ENCODE measurements around the gene CFDP1.

The CFDP1 gene

GRCh38 chr16:75377729-75378386 is 55.4 kb downstream of the CFDP1 start:
- peak overlapping the region; percentile 21 for H3K27ac ChIP-seq (ENCODE audit: low read depth, low read length)
- peaks cover 0 to 7% (median 0%) of the 10 kb centered on the region in 5 donors for H3K36me3 ChIP-seq (ENCODE audit: control insufficient read depth in 5 of 5, insufficient read depth in 5 of 5, low read length in 5 of 5)
- no peak overlapping the region for H3K4me3 ChIP-seq (ENCODE audit: low read depth in 1 of 5, low read length in 5 of 5)
- H3K9ac ChIP-seq (ENCODE audit: low read length in 5 of 5): peak overlapping the region in 2 of 5 donors; percentile 6 to 41
- H3K4me1 ChIP-seq (ENCODE audit: control insufficient read depth in 5 of 5, insufficient read depth in 5 of 5, low read length in 5 of 5): peaks cover 3 to 23% (median 12%) of the 10 kb centered on the region in 5 donors
- H3K27me3 ChIP-seq (ENCODE audit: control insufficient read depth in 5 of 5, insufficient read depth in 4 of 5, low read length in 5 of 5): no peaks in the 10 kb centered on the region
- H3K9me3 ChIP-seq (ENCODE audit: control insufficient read depth in 5 of 5, low read length in 5 of 5): no peaks in the 10 kb centered on the region

DNA sequence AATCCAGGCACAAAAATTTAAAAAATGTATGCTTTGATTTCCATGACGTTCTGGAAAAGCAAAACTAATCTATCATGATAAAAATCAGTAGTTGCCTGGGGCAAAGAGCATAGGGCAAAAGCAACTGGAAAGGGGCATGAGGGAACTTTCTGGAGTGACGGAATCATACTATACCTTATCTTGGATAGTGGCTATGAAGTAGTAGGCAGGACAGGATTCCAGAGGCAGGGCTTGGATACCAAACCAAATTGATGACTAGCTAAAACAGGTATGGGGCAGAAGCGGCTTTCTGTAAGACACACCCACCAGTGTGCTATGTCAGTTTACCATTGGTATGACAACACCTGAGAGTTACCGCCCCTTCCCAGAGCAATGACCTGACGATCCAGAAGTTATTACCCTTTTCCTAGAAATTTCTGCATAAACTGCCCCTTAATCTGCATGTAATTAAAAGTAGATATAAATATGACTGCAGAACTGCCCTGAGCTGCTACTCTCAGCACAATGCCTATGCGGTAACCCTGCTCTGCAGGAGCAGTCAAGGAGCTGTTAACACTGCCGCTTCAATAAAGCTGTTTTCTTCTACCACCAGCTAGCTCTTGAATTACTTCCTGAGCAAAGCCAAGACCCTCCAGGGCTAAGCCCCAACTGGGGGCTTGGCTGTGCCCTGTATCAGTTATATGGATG is 56.7 kb downstream of the CFDP1 start:
- no peak overlapping the region for H3K27ac ChIP-seq (ENCODE audit: low read depth, low read length)
- no peaks in the 10 kb centered on the region for H3K9me3 ChIP-seq (ENCODE audit: control insufficient read depth in 5 of 5, low read length in 5 of 5)
- no peaks in the 10 kb centered on the region for H3K27me3 ChIP-seq (ENCODE audit: control insufficient read depth in 5 of 5, insufficient read depth in 4 of 5, low read length in 5 of 5)
- peaks cover 0 to 7% (median 0%) of the 10 kb centered on the region in 5 donors for H3K36me3 ChIP-seq (ENCODE audit: control insufficient read depth in 5 of 5, insufficient read depth in 5 of 5, low read length in 5 of 5)
- peaks cover 3 to 23% (median 15%) of the 10 kb centered on the region in 5 donors for H3K4me1 ChIP-seq (ENCODE audit: control insufficient read depth in 5 of 5, insufficient read depth in 5 of 5, low read length in 5 of 5)
- no peak overlapping the region for H3K4me3 ChIP-seq (ENCODE audit: low read depth in 1 of 5, low read length in 5 of 5)
- peak overlapping the region in 1 of 5 donors; percentile 41 for H3K9ac ChIP-seq (ENCODE audit: low read length in 5 of 5)

DNA sequence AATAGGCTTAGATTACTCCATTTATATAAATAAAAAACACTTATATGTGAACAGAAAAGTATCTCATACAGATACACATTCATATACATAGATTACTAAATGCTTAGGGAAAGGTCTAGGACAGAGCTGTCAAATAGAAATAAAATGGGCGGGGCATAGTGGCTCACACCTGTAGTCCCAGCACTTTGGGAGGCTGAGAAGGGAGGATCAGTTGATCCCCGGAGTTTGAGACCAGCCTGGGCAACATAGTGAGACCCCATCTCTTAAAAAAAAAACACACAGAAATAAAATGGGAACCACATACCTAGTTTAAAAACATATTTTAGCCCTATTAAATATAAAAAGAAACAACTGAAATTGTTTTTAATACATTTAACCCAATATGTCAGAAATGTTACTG is 58.9 kb downstream of the CFDP1 start:
- H3K9me3 ChIP-seq (ENCODE audit: control insufficient read depth in 5 of 5, low read length in 5 of 5): no peaks in the 10 kb centered on the region
- no peaks in the 10 kb centered on the region for H3K27me3 ChIP-seq (ENCODE audit: control insufficient read depth in 5 of 5, insufficient read depth in 4 of 5, low read length in 5 of 5)
- H3K36me3 ChIP-seq (ENCODE audit: control insufficient read depth in 5 of 5, insufficient read depth in 5 of 5, low read length in 5 of 5): peaks cover 0 to 7% (median 0%) of the 10 kb centered on the region in 5 donors
- H3K4me1 ChIP-seq (ENCODE audit: control insufficient read depth in 5 of 5, insufficient read depth in 5 of 5, low read length in 5 of 5): peaks cover 3 to 20% (median 15%) of the 10 kb centered on the region in 5 donors
- H3K9ac ChIP-seq (ENCODE audit: low read length in 5 of 5): no peak overlapping the region
- H3K4me3 ChIP-seq (ENCODE audit: low read depth in 1 of 5, low read length in 5 of 5): no peak overlapping the region
- H3K27ac ChIP-seq (ENCODE audit: low read depth, low read length): no peak overlapping the region

GRCh38 chr16:75372236-75372856 is 61.0 kb downstream of the CFDP1 start:
- Histone ChIP-seq H3K4me1 (ENCODE audit: control insufficient read depth in 5 of 5, insufficient read depth in 5 of 5, low read length in 5 of 5) (peaks cover 0 to 9% (median under 1%) of the 10 kb centered on the region in 5 donors), H3K27ac (ENCODE audit: low read depth, low read length) (no peak overlapping the region), H3K36me3 (ENCODE audit: control insufficient read depth in 5 of 5, insufficient read depth in 5 of 5, low read length in 5 of 5) (peaks cover 0 to 3% (median 0%) of the 10 kb centered on the region in 5 donors), H3K27me3 (ENCODE audit: control insufficient read depth in 5 of 5, insufficient read depth in 4 of 5, low read length in 5 of 5) (no peaks in the 10 kb centered on the region), H3K9me3 (ENCODE audit: control insufficient read depth in 5 of 5, low read length in 5 of 5) (no peaks in the 10 kb centered on the region), H3K9ac (ENCODE audit: low read length in 5 of 5) (no peak overlapping the region), H3K4me3 (ENCODE audit: low read depth in 1 of 5, low read length in 5 of 5) (no peak overlapping the region)

DNA sequence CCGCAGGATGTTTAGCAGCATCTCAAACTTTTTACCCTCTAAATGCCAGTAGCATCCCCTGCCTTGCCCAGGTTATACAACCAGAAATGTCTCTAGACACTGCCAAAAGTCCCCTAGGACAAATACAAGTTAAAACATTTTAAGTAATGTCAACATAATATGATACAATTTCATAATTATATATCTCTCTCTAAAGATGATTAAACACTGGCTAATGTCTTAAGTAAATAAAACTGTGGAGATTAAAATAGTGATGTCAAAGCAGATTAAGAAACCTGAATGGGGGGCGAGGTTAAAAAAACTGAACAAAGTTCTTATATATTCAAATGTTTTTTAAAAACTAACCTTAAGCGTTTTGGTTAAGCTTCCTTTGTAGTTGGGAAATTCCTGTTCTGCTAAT is 62.1 kb downstream of the CFDP1 start:
- Histone ChIP-seq H3K4me1 (ENCODE audit: control insufficient read depth in 5 of 5, insufficient read depth in 5 of 5, low read length in 5 of 5) (peaks cover 0 to 9% (median 0%) of the 10 kb centered on the region in 5 donors), H3K4me3 (ENCODE audit: low read depth in 1 of 5, low read length in 5 of 5) (no peak overlapping the region), H3K9me3 (ENCODE audit: control insufficient read depth in 5 of 5, low read length in 5 of 5) (no peaks in the 10 kb centered on the region), H3K9ac (ENCODE audit: low read length in 5 of 5) (no peak overlapping the region), H3K36me3 (ENCODE audit: control insufficient read depth in 5 of 5, insufficient read depth in 5 of 5, low read length in 5 of 5) (no peaks in the 10 kb centered on the region), H3K27ac (ENCODE audit: low read depth, low read length) (no peak overlapping the region), H3K27me3 (ENCODE audit: control insufficient read depth in 5 of 5, insufficient read depth in 4 of 5, low read length in 5 of 5) (no peaks in the 10 kb centered on the region)

DNA sequence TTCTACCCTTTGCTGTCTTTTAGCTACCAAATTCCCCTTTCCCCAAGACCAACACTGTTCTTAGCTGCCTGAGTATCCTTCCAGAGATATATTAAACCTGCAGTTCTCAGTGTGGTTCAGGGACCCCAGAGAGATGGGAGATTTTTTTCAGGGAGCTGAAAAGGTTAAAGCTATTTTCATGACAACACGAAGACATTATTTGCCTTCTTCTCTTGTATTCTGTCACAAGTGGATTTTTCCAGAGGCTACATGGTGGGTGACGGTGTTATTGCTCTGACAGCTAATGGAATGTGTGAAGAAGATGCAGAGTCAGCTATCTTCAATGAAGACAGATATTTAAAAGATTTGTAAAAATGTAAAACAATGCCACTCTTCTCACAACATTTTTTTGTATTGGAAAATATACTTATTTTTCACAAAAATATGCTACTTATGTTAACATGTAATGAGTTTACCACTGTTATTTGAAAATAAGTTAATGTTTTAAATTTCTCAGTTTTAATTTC is 69.0 kb downstream of the CFDP1 start:
- H3K9ac ChIP-seq (ENCODE audit: low read length in 5 of 5): no peak overlapping the region
- no peak overlapping the region for H3K4me3 ChIP-seq (ENCODE audit: low read depth in 1 of 5, low read length in 5 of 5)
- no peaks in the 10 kb centered on the region for H3K27me3 ChIP-seq (ENCODE audit: control insufficient read depth in 5 of 5, insufficient read depth in 4 of 5, low read length in 5 of 5)
- H3K4me1 ChIP-seq (ENCODE audit: control insufficient read depth in 5 of 5, insufficient read depth in 5 of 5, low read length in 5 of 5): peaks cover 0 to 5% (median 0%) of the 10 kb centered on the region in 5 donors
- no peaks in the 10 kb centered on the region for H3K9me3 ChIP-seq (ENCODE audit: control insufficient read depth in 5 of 5, low read length in 5 of 5)
- H3K36me3 ChIP-seq (ENCODE audit: control insufficient read depth in 5 of 5, insufficient read depth in 5 of 5, low read length in 5 of 5): peaks cover 0 to 5% (median 3%) of the 10 kb centered on the region in 5 donors
- H3K27ac ChIP-seq (ENCODE audit: low read depth, low read length): no peak overlapping the region

GRCh38 chr16:75362846-75363245 is 70.5 kb downstream of the CFDP1 start:
- peaks cover 0 to 8% (median 0%) of the 10 kb centered on the region in 5 donors for H3K4me1 ChIP-seq (ENCODE audit: control insufficient read depth in 5 of 5, insufficient read depth in 5 of 5, low read length in 5 of 5)
- no peaks in the 10 kb centered on the region for H3K9me3 ChIP-seq (ENCODE audit: control insufficient read depth in 5 of 5, low read length in 5 of 5)
- H3K27ac ChIP-seq (ENCODE audit: low read depth, low read length): no peak overlapping the region
- H3K36me3 ChIP-seq (ENCODE audit: control insufficient read depth in 5 of 5, insufficient read depth in 5 of 5, low read length in 5 of 5): peaks cover 0 to 5% (median 3%) of the 10 kb centered on the region in 5 donors
- H3K9ac ChIP-seq (ENCODE audit: low read length in 5 of 5): no peak overlapping the region
- H3K4me3 ChIP-seq (ENCODE audit: low read depth in 1 of 5, low read length in 5 of 5): no peak overlapping the region
- no peaks in the 10 kb centered on the region for H3K27me3 ChIP-seq (ENCODE audit: control insufficient read depth in 5 of 5, insufficient read depth in 4 of 5, low read length in 5 of 5)

DNA sequence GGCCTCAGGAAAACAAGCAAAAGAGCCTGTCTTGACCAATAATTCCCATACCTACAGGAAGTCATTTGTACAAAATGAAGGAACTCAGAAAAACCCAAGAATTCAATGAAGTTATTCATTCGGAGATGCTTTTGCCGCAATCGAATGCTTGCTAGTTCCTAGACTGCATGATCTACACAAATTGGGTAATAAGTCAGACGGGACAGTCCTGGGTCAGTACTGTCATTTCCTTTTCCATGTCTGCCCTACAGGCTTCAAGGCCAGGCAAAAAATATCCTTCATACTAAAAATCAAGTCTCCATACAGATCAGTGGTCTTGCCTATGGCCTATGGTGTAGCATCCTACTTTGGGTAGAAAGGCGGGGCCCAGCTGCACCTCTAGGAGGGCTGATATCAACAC is 71.4 kb downstream of the CFDP1 start:
- peaks cover 0 to 5% (median 3%) of the 10 kb centered on the region in 5 donors for H3K36me3 ChIP-seq (ENCODE audit: control insufficient read depth in 5 of 5, insufficient read depth in 5 of 5, low read length in 5 of 5)
- no peak overlapping the region for H3K27ac ChIP-seq (ENCODE audit: low read depth, low read length)
- peaks cover 0 to 8% (median 0%) of the 10 kb centered on the region in 5 donors for H3K4me1 ChIP-seq (ENCODE audit: control insufficient read depth in 5 of 5, insufficient read depth in 5 of 5, low read length in 5 of 5)
- no peaks in the 10 kb centered on the region for H3K27me3 ChIP-seq (ENCODE audit: control insufficient read depth in 5 of 5, insufficient read depth in 4 of 5, low read length in 5 of 5)
- no peak overlapping the region for H3K9ac ChIP-seq (ENCODE audit: low read length in 5 of 5)
- H3K9me3 ChIP-seq (ENCODE audit: control insufficient read depth in 5 of 5, low read length in 5 of 5): no peaks in the 10 kb centered on the region
- H3K4me3 ChIP-seq (ENCODE audit: low read depth in 1 of 5, low read length in 5 of 5): no peak overlapping the region

DNA sequence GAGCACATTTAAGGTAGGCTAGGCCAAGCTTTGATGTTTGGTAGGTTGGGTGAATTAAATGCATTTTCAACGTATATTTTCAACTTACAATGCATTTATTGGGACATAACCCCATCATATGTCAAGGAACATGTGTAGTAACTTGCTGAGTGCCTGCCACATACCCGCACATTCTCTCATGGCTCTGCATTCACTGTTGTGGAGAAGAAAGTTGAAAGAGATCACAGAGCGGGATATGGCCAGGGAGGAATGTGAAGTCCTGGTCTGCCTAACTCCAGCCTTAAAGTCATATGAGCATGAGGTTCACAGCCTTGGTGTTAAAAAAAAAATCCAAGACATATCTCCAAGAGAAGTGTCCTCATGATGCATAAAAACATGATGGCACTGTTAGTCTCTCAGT is 79.1 kb downstream of the CFDP1 start:
- Histone ChIP-seq H3K36me3 (ENCODE audit: control insufficient read depth in 5 of 5, insufficient read depth in 5 of 5, low read length in 5 of 5) (peaks cover 0 to 3% (median 0%) of the 10 kb centered on the region in 5 donors), H3K9ac (ENCODE audit: low read length in 5 of 5) (no peak overlapping the region), H3K27me3 (ENCODE audit: control insufficient read depth in 5 of 5, insufficient read depth in 4 of 5, low read length in 5 of 5) (no peaks in the 10 kb centered on the region), H3K27ac (ENCODE audit: low read depth, low read length) (no peak overlapping the region), H3K9me3 (ENCODE audit: control insufficient read depth in 5 of 5, low read length in 5 of 5) (no peaks in the 10 kb centered on the region), H3K4me1 (ENCODE audit: control insufficient read depth in 5 of 5, insufficient read depth in 5 of 5, low read length in 5 of 5) (peaks cover 0 to 4% (median 0%) of the 10 kb centered on the region in 5 donors), H3K4me3 (ENCODE audit: low read depth in 1 of 5, low read length in 5 of 5) (no peak overlapping the region)

GRCh38 chr16:75351183-75351582 is 82.1 kb downstream of the CFDP1 start:
- Histone ChIP-seq H3K27me3 (ENCODE audit: control insufficient read depth in 5 of 5, insufficient read depth in 4 of 5, low read length in 5 of 5) (no peaks in the 10 kb centered on the region), H3K27ac (ENCODE audit: low read depth, low read length) (no peak overlapping the region), H3K9ac (ENCODE audit: low read length in 5 of 5) (no peak overlapping the region), H3K36me3 (ENCODE audit: control insufficient read depth in 5 of 5, insufficient read depth in 5 of 5, low read length in 5 of 5) (peaks cover 0 to 3% (median 0%) of the 10 kb centered on the region in 5 donors), H3K4me3 (ENCODE audit: low read depth in 1 of 5, low read length in 5 of 5) (no peak overlapping the region), H3K4me1 (ENCODE audit: control insufficient read depth in 5 of 5, insufficient read depth in 5 of 5, low read length in 5 of 5) (no peaks in the 10 kb centered on the region), H3K9me3 (ENCODE audit: control insufficient read depth in 5 of 5, low read length in 5 of 5) (no peaks in the 10 kb centered on the region)

Measured in subcutaneous abdominal adipose tissue (tissue), 5 donors.